ENCODE results near the gene PSMF1.
"Not testable (repeated sequence)": the region's sequence is repeated elsewhere in the genome, so short reads cannot be mapped to it uniquely, and the experiment has no call there.

PSMF1 gene

DNA sequence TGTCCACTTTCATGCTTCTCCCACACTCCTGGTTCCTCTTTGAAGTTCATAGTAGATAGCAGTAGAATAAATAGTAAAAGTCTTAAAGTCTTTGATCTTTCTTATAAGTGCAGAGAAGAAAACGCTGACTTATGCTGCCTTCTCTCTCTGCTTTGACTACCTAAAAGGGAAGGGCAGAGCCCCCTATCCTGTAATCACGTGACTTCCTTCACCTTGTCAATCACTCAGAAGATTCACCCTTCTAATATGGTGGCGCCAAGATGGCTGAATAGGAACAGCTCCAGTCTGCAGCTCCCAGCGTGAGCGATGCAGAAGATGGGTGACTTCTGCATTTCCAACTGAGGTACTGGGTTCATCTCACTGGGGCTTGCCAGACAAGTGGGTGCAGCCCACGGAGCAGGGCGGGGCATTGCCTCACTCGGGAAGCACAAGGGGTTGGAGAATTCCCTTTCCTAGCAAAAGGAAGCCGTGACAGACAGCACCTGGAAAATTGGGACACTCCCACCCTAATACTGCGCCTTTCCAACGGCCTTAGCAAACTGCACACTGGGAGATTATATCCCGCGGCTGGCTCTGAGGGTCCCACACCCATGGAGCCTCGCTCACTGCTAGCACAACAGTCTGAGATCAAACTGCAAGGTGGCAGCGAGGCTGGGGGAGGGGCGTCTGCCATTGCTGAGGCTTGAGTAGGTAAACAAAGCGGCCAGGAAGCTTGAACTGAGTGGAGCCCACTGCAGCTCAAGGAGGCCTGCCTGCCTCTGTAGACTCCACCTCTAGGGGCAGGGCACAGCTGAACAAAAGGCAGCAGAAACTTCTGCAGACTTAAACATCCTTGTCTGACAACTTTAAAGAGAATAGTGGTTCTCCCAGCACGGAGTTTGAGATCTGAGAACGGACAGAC is 98.4 kb downstream of the PSMF1 start:
- not testable (repeated sequence) for DNase-seq

Measured in NCI-H1105 treated with DMSO at 0.1 percent for 48 hours (cell line).